H1 (cell line): ENCODE measurements around the gene SLC24A4. TPM values are rescaled to one million over a fixed set of nuclear protein-coding genes. Genes with fewer than 3 reads are reported as not detected.

Source experiments
- CTCF ChIA-PET: fragments of 300-600 bp; sonication (Branson Sonifier 250); formaldehyde crosslinking; loops from one replicate; lab custom pipeline; 2021; ENCODE audit not compliant: partially characterized antibody; lab: Charles Lee
- POLR2A ChIA-PET: fragments of 300-600 bp; sonication (Branson Sonifier 250); formaldehyde crosslinking; loops from one replicate; lab custom pipeline; 2021; ENCODE audit warnings: inconsistent platforms; ENCODE audit not compliant: partially characterized antibody; lab: Charles Lee
- DNase-seq, 2 experiments: peaks; one replicate each; pipeline versions ENCODE4 v3.0.0 to v3.0.0-alpha.2; 2010 to 2022; ENCODE audit warnings: low spot score in 2 of 2, low read depth in 1 of 2, mixed read lengths in 1 of 2
- FAIRE-seq: peaks from 2 replicates; lab custom pipeline; 2011; peaks lifted over from hg19 to GRCh38; lab: Jason Lieb, UNC
- H2AFZ ChIP-seq: 2 replicates; pipeline ENCODE4 v1.8.1; 2012; ENCODE audit warnings: low read length, inconsistent platforms
- H2AK5ac ChIP-seq: 2 replicates; pipeline ENCODE4 v1.6.1; 2013; ENCODE audit warnings: low read depth, low read length
- H2BK120ac ChIP-seq: replicated peaks from 2 replicates; pipeline ENCODE3; 2013; ENCODE audit warnings: low read depth, low read length, inconsistent platforms
- H2BK12ac ChIP-seq: 2 replicates; pipeline ENCODE4 v1.6.1; 2013; ENCODE audit warnings: low read depth, low read length
- H2BK15ac ChIP-seq: 2 replicates; pipeline ENCODE4 v1.6.1; 2013; ENCODE audit warnings: low read length
- H2BK20ac ChIP-seq: 2 replicates; pipeline ENCODE4 v1.6.1; 2013; ENCODE audit warnings: low read length
- H2BK5ac ChIP-seq: 2 replicates; pipeline ENCODE4 v1.6.1; 2013; ENCODE audit warnings: low read depth, low read length
- H3K14ac ChIP-seq: 2 replicates; pipeline ENCODE4 v1.6.1; 2013; ENCODE audit warnings: inconsistent platforms; ENCODE audit not compliant: insufficient read length
- H3K18ac ChIP-seq: 2 replicates; pipeline ENCODE4 v1.6.1; 2013; ENCODE audit warnings: low read length; ENCODE audit errors: extremely low read depth
- H3K23ac ChIP-seq: 2 replicates; pipeline ENCODE4 v1.6.1; 2013; ENCODE audit warnings: inconsistent platforms; ENCODE audit not compliant: insufficient read length
- H3K23me2 ChIP-seq: 2 replicates; pipeline ENCODE4 v1.6.1; 2013; ENCODE audit warnings: low read depth, low read length
- H3K27ac ChIP-seq: 2 replicates; pipeline ENCODE4 v1.6.1; 2011; ENCODE audit warnings: low read depth, low read length, inconsistent platforms
- H3K27me3 ChIP-seq, 4 experiments: replicated peaks in 1 of 4; 1 replicate in 1 of 4; 2 replicates in 3 of 4; pipeline versions ENCODE4 v1.6.1 to v1.8.1; 2011 to 2013; ENCODE audit warnings: low read length in 3 of 4, mild to moderate bottlenecking in 3 of 4, inconsistent platforms in 2 of 4, mixed read lengths in 2 of 4, moderate library complexity in 1 of 4; ENCODE audit not compliant: control insufficient read depth in 3 of 4, insufficient read depth in 3 of 4; ENCODE audit errors: extremely low read depth in 1 of 4
- H3K36me3 ChIP-seq, 4 experiments: 2 replicates each; pipeline versions ENCODE4 v1.6.1 to v1.8.1; 2011 to 2013; ENCODE audit warnings: mild to moderate bottlenecking in 4 of 4, low read length in 3 of 4, moderate library complexity in 2 of 4, control low read depth in 1 of 4, inconsistent platforms in 1 of 4; ENCODE audit not compliant: insufficient read depth in 4 of 4, control insufficient read depth in 2 of 4
- H3K4ac ChIP-seq: replicated peaks from 2 replicates; pipeline ENCODE3; 2013; ENCODE audit warnings: low read length, low read depth, mixed read lengths, inconsistent platforms; ENCODE audit not compliant: insufficient read length
- H3K4me1 ChIP-seq, 4 experiments: replicated peaks in 1 of 4; 1 replicate in 1 of 4; 2 replicates in 3 of 4; pipeline versions ENCODE4 v1.6.1 to v1.8.1; 2011 to 2013; ENCODE audit warnings: low read length in 3 of 4, inconsistent platforms in 2 of 4, mixed read lengths in 1 of 4; ENCODE audit not compliant: insufficient read depth in 4 of 4, control insufficient read depth in 3 of 4
- H3K4me2 ChIP-seq, 2 experiments: 2 replicates each; pipeline versions ENCODE4 v1.6.1 to v1.8.1; 2011 to 2013; ENCODE audit warnings: low read depth in 2 of 2, low read length in 2 of 2, control low read depth in 1 of 2, inconsistent platforms in 1 of 2, mild to moderate bottlenecking in 1 of 2; ENCODE audit not compliant: insufficient read depth in 1 of 2
- H3K4me3 ChIP-seq, 4 experiments: fragments of 200-600, 300-600 bp in 1 of 4; sonication (generic), shearing (Covaris generic), sonication (Bioruptor Twin) in 1 of 4; 2 replicates each; pipeline versions ENCODE4 v1.5.1 to v1.8.1; 2011 to 2016; ENCODE audit warnings: low read length in 4 of 4, low read depth in 3 of 4, control low read depth in 2 of 4, inconsistent platforms in 2 of 4, mild to moderate bottlenecking in 2 of 4, mixed read lengths in 1 of 4, moderate library complexity in 1 of 4; ENCODE audit not compliant: insufficient read depth in 2 of 4; ENCODE audit errors: extremely low read depth in 1 of 4
- H3K56ac ChIP-seq: replicated peaks from 2 replicates; pipeline ENCODE3; 2013; ENCODE audit warnings: low read depth, mild to moderate bottlenecking, mixed read lengths, low read length, inconsistent platforms; ENCODE audit not compliant: insufficient read length
- H3K79me1 ChIP-seq: 2 replicates; pipeline ENCODE4 v1.6.1; 2013; ENCODE audit warnings: low read depth, low read length, control low read depth
- H3K79me2 ChIP-seq, 2 experiments: 2 replicates each; pipeline versions ENCODE4 v1.6.1 to v1.8.1; 2012 to 2013; ENCODE audit warnings: low read length in 2 of 2, mild to moderate bottlenecking in 2 of 2, inconsistent platforms in 1 of 2; ENCODE audit not compliant: insufficient read depth in 2 of 2, control insufficient read depth in 1 of 2
- H3K9ac ChIP-seq, 4 experiments: replicated peaks in 1 of 4; 1 replicate in 1 of 4; 2 replicates in 3 of 4; pipeline versions ENCODE4 v1.6.1 to v1.8.1; 2011 to 2013; ENCODE audit warnings: low read depth in 3 of 4, low read length in 3 of 4, control low read depth in 2 of 4, mild to moderate bottlenecking in 2 of 4, moderate library complexity in 2 of 4, inconsistent platforms in 1 of 4; ENCODE audit errors: extremely low read depth in 1 of 4
- H3K9me3 ChIP-seq, 2 experiments: 2 replicates each; pipeline versions ENCODE4 v1.6.1 to v1.8.1; 2012 to 2013; ENCODE audit warnings: mild to moderate bottlenecking in 2 of 2, moderate library complexity in 2 of 2, control low read depth in 1 of 2, inconsistent platforms in 1 of 2, low read depth in 1 of 2, low read length in 1 of 2, mixed read lengths in 1 of 2; ENCODE audit not compliant: insufficient read depth in 2 of 2
- H4K20me1 ChIP-seq, 2 experiments: replicated peaks in 1 of 2; 2 replicates each; pipeline versions ENCODE3 to v1.8.1; 2011 to 2013; ENCODE audit warnings: inconsistent platforms in 2 of 2, low read length in 2 of 2, mild to moderate bottlenecking in 1 of 2; ENCODE audit not compliant: insufficient read depth in 2 of 2, control insufficient read depth in 1 of 2
- H4K5ac ChIP-seq: 2 replicates; pipeline ENCODE4 v1.6.1; 2013; ENCODE audit warnings: low read length, low read depth, mixed read lengths, inconsistent platforms; ENCODE audit not compliant: insufficient read length
- H4K8ac ChIP-seq: 2 replicates; pipeline ENCODE4 v1.8.0; 2013; ENCODE audit warnings: mild to moderate bottlenecking, moderate library complexity, low read length, inconsistent platforms; ENCODE audit not compliant: insufficient read depth; ENCODE audit errors: extremely low read depth
- H4K91ac ChIP-seq: replicated peaks from 2 replicates; pipeline ENCODE3; 2013; ENCODE audit warnings: low read length, mixed read lengths, inconsistent platforms; ENCODE audit not compliant: insufficient read length
- BRCA1 ChIP-seq: IDR thresholded peaks from 2 replicates; pipeline ENCODE4 v1.6.1; 2012; ENCODE audit warnings: low read depth, low read length, improper control_type of control experiment
- CREB1 ChIP-seq: IDR thresholded peaks from 2 replicates; pipeline ENCODE4 v1.6.1; 2012; ENCODE audit warnings: inconsistent platforms
- EZH2 ChIP-seq: fragments of 200-600 bp; sonication (generic); IDR thresholded peaks from 2 replicates; pipeline ENCODE4 v1.7.1; 2012; ENCODE audit warnings: low read depth, mild to moderate bottlenecking, moderate library complexity, low read length, inconsistent platforms; ENCODE audit not compliant: severe bottlenecking
- FOSL1 ChIP-seq: IDR thresholded peaks from 2 replicates; pipeline ENCODE4 v1.6.1; 2011; ENCODE audit warnings: mild to moderate bottlenecking, low read depth, low read length, moderate library complexity; ENCODE audit not compliant: insufficient read depth
- MAFK ChIP-seq: IDR thresholded peaks from 2 replicates; pipeline ENCODE4 v1.6.1; 2012; ENCODE audit warnings: low read depth, mild to moderate bottlenecking, improper control_type of control experiment, low read length
- RXRA ChIP-seq: IDR thresholded peaks from 2 replicates; pipeline ENCODE4 v1.6.1; 2011; ENCODE audit warnings: low read depth, mild to moderate bottlenecking, low read length, moderate library complexity; ENCODE audit not compliant: insufficient read depth
- SP2 ChIP-seq: IDR thresholded peaks from 2 replicates; pipeline ENCODE4 v1.6.1; 2012; ENCODE audit warnings: mild to moderate bottlenecking, low read length, inconsistent platforms
- SRF ChIP-seq: IDR thresholded peaks from 2 replicates; pipeline ENCODE4 v1.6.1; 2011; ENCODE audit warnings: mild to moderate bottlenecking, low read depth, low read length, moderate library complexity
- WGBS, 2 experiments: shearing (Covaris generic) in 1 of 2; methylation state at CpG; one replicate each; pipeline versions ENCODE4 v1.1.6 to v1.1.7; 2013 to 2015; ENCODE audit warnings: low lambda C conversion rate in 2 of 2, mixed read lengths in 2 of 2, inconsistent platforms in 1 of 2, low coverage in 1 of 2, missing lambda C conversion rate in 1 of 2; ENCODE audit not compliant: insufficient replicate concordance in 2 of 2, insufficient coverage in 1 of 2, insufficient read length in 1 of 2; ENCODE audit errors: extremely low coverage in 1 of 2, missing lambda C conversion rate in 1 of 2; 5-methylcytosine and 5-hydroxymethylcytosine counted together
- polyA plus RNA-seq, 7 experiments: library from polyadenylated mRNA; depleted of rRNA in 3 of 7; stranded (reverse) in 5 of 7; unstranded in 2 of 7; fragments of >200 nt in 5 of 7; fragments of 200-250 nt in 2 of 7; gene quantifications; 1 replicate in 5 of 7; 2 replicates in 1 of 7; 4 replicates in 1 of 7; pipeline versions ENCODE4 v1.2.1 to v1.2.3, GENCODE V29; 2011 to 2013; ENCODE audit warnings: missing spikeins in 2 of 7, mixed read lengths in 2 of 7
- total RNA-seq: library from RNA; stranded (reverse); fragmentation: NEBNext Ultra II Directional; extraction: Animal tissue kit (Norgen Biotek cat#: 25700); gene quantifications from 2 replicates; pipeline ENCODE4 v1.2.1, GENCODE V29; 2021

Gene SLC24A4
- total and polyA plus RNA-seq, 2 of the 8 experiments (the other 6 are each of a cell fraction or from before 2014, with no cell fraction given): 0.27 to 0.89 TPM

GRCh38 chr14:92426237-92426636 is 103.3 kb downstream of the SLC24A4 start:
- no peak overlapping the region for H2AK5ac ChIP-seq
- no peaks in the 10 kb centered on the region for H3K4me1 ChIP-seq
- H3K27me3 ChIP-seq: no peaks in the 10 kb centered on the region
- no peak overlapping the region for H2BK120ac ChIP-seq
- no peak overlapping the region for H3K4me3 ChIP-seq
- no peak overlapping the region for H3K9ac ChIP-seq
- no peak overlapping the region for H2BK15ac ChIP-seq
- WGBS, 2 experiments: 95% methylated on average over 4 of the region's 4 CpGs; no CpG with 5 or more reads in 1 of the 2 experiments
- H3K23me2 ChIP-seq: no peaks in the 10 kb centered on the region
- no peak overlapping the region for H2BK20ac ChIP-seq
- no peaks in the 10 kb centered on the region for H3K79me1 ChIP-seq
- FAIRE-seq (no peak), DNase-seq (no peak)
- no peaks in the 10 kb centered on the region for H3K79me2 ChIP-seq
- no peak for TF ChIP-seq RXRA
- no peak for TF ChIP-seq MAFK
- no peak for TF ChIP-seq EZH2
- TF ChIP-seq SP2: no peak
- TF ChIP-seq SRF: no peak
- no peak for TF ChIP-seq CREB1
- TF ChIP-seq BRCA1: no peak
- no peak for TF ChIP-seq FOSL1
- H3K23ac ChIP-seq: no peak overlapping the region
- no peak overlapping the region for H4K91ac ChIP-seq
- H4K5ac ChIP-seq: no peak overlapping the region
- no peak overlapping the region for H2BK12ac ChIP-seq
- no peak overlapping the region for H4K8ac ChIP-seq
- POLR2A ChIA-PET: no interaction called here
- no peak overlapping the region for H3K18ac ChIP-seq
- peaks cover 0 to 3% of the 10 kb centered on the region in 2 experiments; a peak in 1 of 4 replicates for H3K9me3 ChIP-seq
- no peaks in the 10 kb centered on the region for H4K20me1 ChIP-seq
- no peak overlapping the region for H2AFZ ChIP-seq
- H3K4me2 ChIP-seq: no peak overlapping the region
- no peaks in the 10 kb centered on the region for H3K36me3 ChIP-seq
- CTCF ChIA-PET: no interaction called here
- H3K14ac ChIP-seq: no peak overlapping the region
- no peak overlapping the region for H3K4ac ChIP-seq
- H2BK5ac ChIP-seq: no peak overlapping the region
- no peak overlapping the region for H3K27ac ChIP-seq
- H3K56ac ChIP-seq: no peak overlapping the region
